Measurements from ENCODE around the gene FJX1.
A peak's percentile ranks its signal among the peaks of the same experiment; 100 is the strongest.

FJX1 gene, protein sequence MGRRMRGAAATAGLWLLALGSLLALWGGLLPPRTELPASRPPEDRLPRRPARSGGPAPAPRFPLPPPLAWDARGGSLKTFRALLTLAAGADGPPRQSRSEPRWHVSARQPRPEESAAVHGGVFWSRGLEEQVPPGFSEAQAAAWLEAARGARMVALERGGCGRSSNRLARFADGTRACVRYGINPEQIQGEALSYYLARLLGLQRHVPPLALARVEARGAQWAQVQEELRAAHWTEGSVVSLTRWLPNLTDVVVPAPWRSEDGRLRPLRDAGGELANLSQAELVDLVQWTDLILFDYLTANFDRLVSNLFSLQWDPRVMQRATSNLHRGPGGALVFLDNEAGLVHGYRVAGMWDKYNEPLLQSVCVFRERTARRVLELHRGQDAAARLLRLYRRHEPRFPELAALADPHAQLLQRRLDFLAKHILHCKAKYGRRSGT

DNA sequence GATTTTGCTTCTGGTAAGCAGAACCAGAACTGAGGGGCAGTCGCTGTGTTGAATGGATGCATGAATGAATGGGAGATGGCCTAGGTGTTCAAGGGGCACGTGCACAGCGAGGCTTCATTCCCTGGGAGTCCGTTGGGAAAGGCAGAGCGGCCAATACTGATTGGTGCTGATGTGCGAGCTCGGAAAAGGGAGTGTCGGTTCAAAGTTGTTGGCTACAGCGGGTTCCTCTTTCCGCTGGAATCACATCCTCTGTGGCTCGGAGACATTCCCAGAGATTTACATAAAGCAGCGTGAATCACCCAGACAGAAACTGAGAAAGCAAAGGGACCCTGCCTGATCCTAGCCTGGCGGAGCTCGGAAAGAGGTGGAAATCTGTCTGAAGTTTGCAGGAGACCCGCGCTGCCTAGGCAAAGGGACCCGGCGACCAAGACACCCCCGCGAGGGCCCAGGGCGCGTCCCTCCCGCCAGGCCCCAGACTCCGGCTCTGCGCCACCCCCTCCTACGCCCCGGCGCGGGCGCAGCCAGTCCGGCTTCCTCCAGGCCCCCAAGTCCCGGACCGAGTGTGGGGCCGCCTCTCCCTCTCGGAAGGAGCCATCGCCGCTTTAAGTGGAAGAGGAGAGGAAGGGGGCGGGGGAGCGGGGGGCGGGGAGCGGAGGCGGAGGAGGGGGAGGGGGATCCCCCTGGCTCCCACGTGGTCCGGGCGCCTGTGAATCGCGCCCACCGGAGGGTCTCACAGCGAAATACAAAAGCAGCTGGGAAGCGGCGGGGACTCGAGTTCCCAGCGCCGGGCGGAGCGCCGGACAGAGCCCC, at the start of gene FJX1:
Gene FJX1 (plus strand): TSS at position 774 of the 810 bp plus-strand sequence. CDS start 177 bp downstream, outside the sequence.
- peak; percentile 3 for DNase-seq

GRCh38 chr11:35571696-35572095, 46.6 kb upstream of the FJX1 start:
- DNase-seq = no peak

- no peak for DNase-seq
Observed at GRCh38 chr11:35579557-35580396, 38.5 kb upstream of the FJX1 start.

DNA sequence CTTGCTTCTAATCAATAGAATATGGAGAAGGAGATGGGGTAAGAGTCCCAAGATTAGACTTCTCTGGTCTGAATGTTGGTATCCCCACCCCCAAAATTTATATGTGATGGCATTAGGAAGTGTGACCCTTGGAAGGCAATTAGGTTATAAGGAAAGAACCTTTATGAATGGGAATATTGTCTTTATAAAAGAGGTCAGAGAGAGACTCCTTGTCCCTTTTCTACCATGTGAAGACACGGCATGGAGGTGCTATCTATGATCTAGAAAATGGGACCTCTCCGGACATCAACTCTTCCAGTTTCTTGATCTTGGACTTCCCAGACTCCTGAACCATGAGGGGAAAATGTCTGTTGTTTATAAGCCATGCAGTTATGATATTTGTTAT, 37.9 kb upstream of the FJX1 start:
- DNase-seq = no peak

DNA sequence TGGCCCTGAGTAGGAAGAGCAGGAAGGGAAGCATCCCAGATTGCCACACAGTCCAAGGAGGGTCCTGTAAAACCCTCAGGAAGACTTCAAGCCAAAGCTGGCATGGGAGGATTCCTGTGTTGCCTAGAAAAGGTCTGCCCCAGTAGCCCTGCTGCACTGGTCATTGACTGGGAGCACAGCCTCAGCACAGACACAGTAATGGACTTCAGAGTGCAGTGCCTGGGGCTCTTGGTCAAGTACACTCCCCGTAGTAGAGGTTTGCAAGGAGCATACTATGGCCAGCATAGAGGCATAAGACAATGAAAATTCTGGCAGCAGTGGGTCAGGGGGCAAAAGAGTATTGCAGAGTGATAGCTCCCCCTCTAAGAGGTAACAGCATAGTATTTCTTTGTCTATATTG, 36.2 kb upstream of the FJX1 start:
- no peak for DNase-seq

DNA sequence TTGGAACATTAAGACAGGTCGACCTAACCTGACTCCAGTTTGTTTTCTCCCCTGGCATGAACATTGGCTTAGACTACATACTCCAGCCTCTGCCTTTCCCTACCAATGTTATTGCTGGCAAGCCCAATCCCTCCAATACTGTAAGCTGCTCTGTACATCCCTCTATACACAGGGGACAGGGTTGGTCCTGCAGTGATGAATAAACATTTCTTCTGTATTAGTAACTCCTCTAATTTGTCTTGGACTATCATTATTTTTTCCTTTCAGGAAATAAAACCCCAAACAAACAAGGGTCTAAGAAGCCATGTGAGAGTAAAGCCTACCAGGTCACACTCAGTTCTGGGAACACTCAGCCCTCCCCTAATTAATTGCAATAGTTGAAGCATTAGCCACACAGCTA, 35.1 kb upstream of the FJX1 start:
- DNase-seq = no peak

DNA sequence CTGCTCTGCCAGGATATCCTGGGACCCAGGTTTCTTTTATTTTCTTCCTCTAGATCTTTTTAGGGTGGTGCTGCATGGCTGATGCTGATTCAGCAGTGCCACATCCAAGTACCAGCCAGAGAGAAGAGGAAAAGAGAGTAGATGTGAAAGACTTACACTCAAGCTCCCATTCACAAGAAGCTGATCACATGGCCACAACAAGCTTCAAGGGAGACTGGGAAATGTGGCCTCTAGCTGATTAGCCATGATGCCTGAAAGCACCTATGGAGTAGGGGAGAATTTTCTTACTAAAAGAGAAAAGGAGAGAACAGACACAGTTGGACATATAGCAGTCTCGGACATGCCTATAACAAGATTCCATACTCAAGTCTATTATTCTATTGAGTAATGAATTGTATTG, 34.4 kb upstream of the FJX1 start:
- no peak for DNase-seq

DNA sequence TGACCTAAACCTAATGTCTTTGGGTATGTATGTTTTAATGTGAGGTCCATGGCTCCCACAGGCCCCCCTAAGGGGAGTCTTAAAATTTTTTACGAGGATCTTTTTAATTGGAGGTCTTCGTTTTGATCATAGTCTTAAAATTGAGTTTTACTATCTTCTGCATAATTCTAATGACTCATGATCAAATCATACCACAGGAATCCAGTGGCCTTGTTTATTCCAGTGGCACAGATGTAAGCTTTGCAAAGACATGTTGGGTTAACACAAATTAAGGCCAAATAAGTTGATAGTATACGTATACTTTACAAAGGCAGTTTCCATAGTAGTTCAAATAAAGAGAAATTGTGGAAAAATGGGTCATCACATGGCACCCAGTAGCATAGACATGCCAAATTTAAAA, 33.9 kb upstream of the FJX1 start:
- DNase-seq = no peak

GRCh38 chr11:35585416-35585815, 32.8 kb upstream of the FJX1 start:
- DNase-seq = no peak

DNA sequence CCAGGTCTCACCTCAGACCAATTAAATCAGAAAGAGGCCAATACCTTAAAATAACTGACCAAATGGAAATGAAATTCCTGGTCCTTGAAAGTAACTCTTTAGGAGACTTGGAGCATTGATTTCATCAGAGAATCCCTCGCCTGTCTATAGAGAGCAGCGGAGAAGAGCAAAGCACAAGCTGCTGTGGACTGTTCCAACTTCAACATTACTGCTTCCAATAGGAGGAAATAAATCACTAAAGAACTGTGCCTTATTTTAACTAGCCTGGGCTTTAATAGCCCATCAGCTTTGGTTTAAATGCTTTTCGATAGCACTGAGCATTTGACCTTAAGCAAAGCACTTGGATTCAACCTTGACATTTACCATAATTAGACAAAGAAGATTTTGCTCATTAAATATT, 32.0 kb upstream of the FJX1 start:
- no peak for DNase-seq

DNA sequence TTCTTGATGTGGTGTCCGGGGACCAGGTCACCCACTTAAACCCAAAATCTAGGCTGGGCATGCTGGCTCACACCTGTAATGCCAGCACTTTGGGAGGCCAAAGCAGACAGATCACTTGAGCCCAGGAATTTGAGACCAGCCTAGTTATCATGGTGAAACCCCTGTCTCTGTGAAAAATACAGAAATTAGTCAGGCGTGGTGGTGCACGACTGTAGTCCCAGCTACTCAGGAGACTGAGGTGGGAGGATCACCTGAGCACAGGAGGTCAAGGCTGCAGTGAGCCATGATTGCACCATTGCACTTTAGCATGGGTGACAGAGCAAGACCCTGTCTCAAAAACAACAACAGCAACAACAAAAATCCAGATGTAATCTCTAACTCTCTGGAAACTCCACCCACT, 30.3 kb upstream of the FJX1 start:
- DNase-seq = no peak

- DNase-seq = no peak
Observed at GRCh38 chr11:35588627-35589026, 29.6 kb upstream of the FJX1 start.

DNA sequence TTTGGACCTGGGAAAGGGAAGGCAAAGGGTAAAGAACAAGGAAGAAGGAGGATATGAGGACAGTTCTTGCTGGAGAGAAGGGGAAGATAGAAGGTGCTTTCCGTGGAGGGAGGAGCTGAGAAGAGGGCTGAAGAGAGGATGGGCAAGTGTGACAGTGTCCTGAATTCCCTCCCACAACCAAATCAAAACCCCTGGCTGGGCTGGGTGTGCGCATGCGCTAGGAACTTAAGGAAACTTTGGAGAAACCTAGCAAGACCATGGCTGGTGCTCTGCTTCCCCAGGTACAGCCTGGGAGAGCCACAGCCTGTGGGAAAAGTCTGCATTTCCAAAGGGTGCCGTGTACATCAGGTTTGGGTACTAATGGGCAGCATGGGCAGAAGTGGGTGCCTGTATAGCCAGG, 29.0 kb upstream of the FJX1 start:
- DNase-seq = no peak

GRCh38 chr11:35590412-35590811, 27.8 kb upstream of the FJX1 start:
- DNase-seq = no peak

- no peak for DNase-seq
Observed at GRCh38 chr11:35593143-35593542, 25.1 kb upstream of the FJX1 start.

- no peak for DNase-seq
Observed at GRCh38 chr11:35594680-35595079, 23.6 kb upstream of the FJX1 start.

GRCh38 chr11:35598254-35599125, 19.8 kb upstream of the FJX1 start:
- no peak for DNase-seq

GRCh38 chr11:35600331-35600838, 17.9 kb upstream of the FJX1 start:
- DNase-seq = no peak

- DNase-seq = no peak
Observed at GRCh38 chr11:35602160-35602793, 16.0 kb upstream of the FJX1 start.

GRCh38 chr11:35602979-35603378, 15.3 kb upstream of the FJX1 start:
- no peak for DNase-seq

DNA sequence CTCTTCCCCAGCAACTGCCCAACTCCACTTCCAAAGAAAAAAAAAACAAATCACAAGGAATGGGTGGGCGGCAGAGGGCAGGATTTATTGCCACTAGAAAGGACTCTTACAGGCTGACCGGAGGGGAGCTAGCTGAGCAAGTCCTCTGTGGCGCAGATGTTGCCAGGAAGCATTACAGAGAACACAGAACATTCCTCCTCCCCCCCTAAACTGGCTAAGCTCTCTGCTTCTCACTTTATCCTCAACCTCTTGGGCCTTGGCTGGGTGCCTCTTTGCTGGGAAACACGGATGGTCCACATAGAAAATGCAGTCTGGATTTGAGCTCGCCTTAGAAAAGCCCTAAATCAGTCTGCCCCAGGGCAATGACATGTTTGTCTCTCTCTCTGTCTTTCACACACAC, 12.6 kb upstream of the FJX1 start:
- DNase-seq = no peak

DNA sequence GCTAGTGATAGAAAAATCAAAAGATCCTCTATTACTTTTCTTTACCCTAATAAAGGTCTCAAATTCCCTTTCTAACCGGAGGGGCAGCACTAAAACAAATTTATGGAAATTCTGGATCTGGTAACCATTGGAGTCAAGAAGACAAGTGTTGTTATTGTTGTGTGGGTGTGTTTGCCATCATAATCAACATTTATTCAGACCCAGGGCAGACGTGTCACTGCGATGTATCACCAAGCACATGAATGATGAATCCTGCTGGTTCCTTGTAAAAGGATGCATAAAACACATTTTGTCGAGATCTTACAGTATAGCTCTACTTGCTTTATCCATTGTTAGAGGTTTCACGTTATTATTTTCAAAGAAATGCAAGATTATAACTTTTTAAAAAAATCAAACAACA, 12.1 kb upstream of the FJX1 start:
- no peak for DNase-seq
